Omental fat pad (tissue), 4 donors: Measurements from ENCODE around the gene ERBB2. TPM values are rescaled to one million over a fixed set of nuclear protein-coding genes. Genes with fewer than 3 reads are reported as not detected.
A peak's percentile ranks its signal among the peaks of the same experiment; 100 is the strongest.

ENCODE experiments used
- ATAC-seq: fragments of 150-250 bp; one replicate; pipeline ENCODE4 v1.9.1; 2016; ENCODE audit warnings: mild to moderate bottlenecking, moderate library complexity; ENCODE audit not compliant: low FRiP score
- DNase-seq: peaks from one replicate; pipeline ENCODE4 v3.0.0-alpha.2; 2019; ENCODE audit warnings: low spot score
- CTCF ChIP-seq, 3 donors: fragments of 450-650 bp; IDR thresholded peaks; one replicate each; pipeline ENCODE4 v1.5.1; 2016 to 2017; ENCODE audit warnings: antibody characterized with exemption in 3 of 3, mild to moderate bottlenecking in 3 of 3, moderate library complexity in 2 of 3
- total RNA-seq, 4 donors: library from RNA; depleted of rRNA; stranded (reverse); fragments of >200 nt; gene quantifications; one replicate each; pipeline ENCODE4 v1.1.0, GENCODE V29; 2016

The ERBB2 gene
- total RNA-seq, 4 donors from 2014 or later: 13.8 to 23.8 (median 15.7) TPM

- no peak for DNase-seq
- no peak for ATAC-seq
- no peak for TF ChIP-seq CTCF (IDR thresholded peaks at IDR 0.05)
Observed at GRCh38 chr17:39665642-39666224, 34.1 kb upstream of the ERBB2 start.

- ATAC-seq (no peak), DNase-seq (no peak)
- no peak for TF ChIP-seq CTCF (IDR thresholded peaks at IDR 0.05)
Observed at GRCh38 chr17:39666231-39666600, 33.6 kb upstream of the ERBB2 start.

- ATAC-seq: no peak
- DNase-seq: no peak
- TF ChIP-seq CTCF (IDR thresholded peaks at IDR 0.05): no peak
Observed at GRCh38 chr17:39666601-39667261, 33.1 kb upstream of the ERBB2 start.

- TF ChIP-seq CTCF (IDR thresholded peaks at IDR 0.05): no peak
- no peak for ATAC-seq
- no peak for DNase-seq
Observed at GRCh38 chr17:39667262-39667944, 32.5 kb upstream of the ERBB2 start.

GRCh38 chr17:39667945-39668924 lies 31.6 kb upstream of the ERBB2 start, which contains the start of gene PNMT:
Gene PNMT (plus strand): TSS chr17:39668453. CDS start chr17:39668476, 23 bp downstream.
- ATAC-seq (peak; percentile 39), DNase-seq (peak; percentile 40)
- no peak for TF ChIP-seq CTCF (IDR thresholded peaks at IDR 0.05)

GRCh38 chr17:39669897-39670735 lies 29.7 kb upstream of the ERBB2 start:
- no peak for DNase-seq
- no peak for TF ChIP-seq CTCF (IDR thresholded peaks at IDR 0.05)
- ATAC-seq: no peak
